B cell (primary cell): Measurements from ENCODE around the gene ATP23. TPM values are rescaled to one million over a fixed set of nuclear protein-coding genes. Genes with fewer than 3 reads are reported as not detected.

Source experiments
- ATAC-seq: fragments of 200-7000 bp; cut with Tn5 transposase; one replicate; pipeline ENCODE4 v1.10.0; 2021; ENCODE audit warnings: low read depth, mild to moderate bottlenecking, moderate number of reproducible peaks, moderate library complexity
- CTCF ChIA-PET: fragments of 350-600 bp; sonication (Branson Sonifier 250); formaldehyde crosslinking; loops from one replicate; lab custom pipeline; 2021; ENCODE audit warnings: antibody characterized with exemption, inconsistent platforms; lab: Charles Lee
- POLR2A ChIA-PET: fragments of 350-600 bp; sonication (Branson Sonifier 250); formaldehyde crosslinking; loops from one replicate; lab custom pipeline; 2021; ENCODE audit warnings: antibody characterized with exemption; lab: Charles Lee
- DNase-seq: peaks from one replicate; pipeline ENCODE4 v3.0.0; 2013
- H2AFZ ChIP-seq: 2 replicates; pipeline ENCODE4 v1.6.1; 2012; ENCODE audit warnings: mild to moderate bottlenecking, low read depth, low read length; ENCODE audit not compliant: insufficient read depth, poor library complexity, severe bottlenecking
- H3K27ac ChIP-seq, 2 donors: 1 replicate in 1 of 2; 2 replicates in 1 of 2; pipeline ENCODE4 v1.5.1; 2012 to 2013; ENCODE audit warnings: low read length in 2 of 2, mild to moderate bottlenecking in 2 of 2, moderate library complexity in 1 of 2
- H3K27me3 ChIP-seq, 4 experiments: fragments of 200-600 bp in 1 of 4; sonication (generic) in 1 of 4; replicated peaks in 1 of 4; 1 replicate in 2 of 4; 2 replicates in 2 of 4; pipeline versions ENCODE4 v1.6.1 to v1.7.0; 2013 to 2016; ENCODE audit warnings: low read length in 3 of 4, mild to moderate bottlenecking in 2 of 4, mixed read lengths in 1 of 4, moderate library complexity in 1 of 4; ENCODE audit not compliant: insufficient read depth in 4 of 4, control insufficient read depth in 3 of 4; ENCODE audit errors: control extremely low read depth in 1 of 4
- H3K36me3 ChIP-seq, 2 experiments: replicated peaks in 1 of 2; 1 replicate in 1 of 2; 2 replicates in 1 of 2; pipeline versions ENCODE4 v1.6.1 to v1.7.1; 2013; ENCODE audit warnings: low read length in 1 of 2; ENCODE audit not compliant: insufficient read depth in 2 of 2, control insufficient read depth in 1 of 2; ENCODE audit errors: control extremely low read depth in 1 of 2, extremely low read depth in 1 of 2
- H3K4me1 ChIP-seq, 2 donors: fragments of 200-600 bp in 1 of 2; sonication (generic) in 1 of 2; 1 replicate in 1 of 2; 2 replicates in 1 of 2; pipeline versions ENCODE4 v1.5.1 to v1.6.1; 2013 to 2017; ENCODE audit warnings: low read length in 2 of 2; ENCODE audit not compliant: control insufficient read depth in 2 of 2, insufficient read depth in 2 of 2
- H3K4me2 ChIP-seq: replicated peaks from 2 replicates; pipeline ENCODE3; 2012; ENCODE audit warnings: mild to moderate bottlenecking, low read depth, low read length; ENCODE audit not compliant: poor library complexity, severe bottlenecking
- H3K4me3 ChIP-seq, 5 experiments: fragments of 200-600 bp in 1 of 5; sonication (generic) in 1 of 5; 1 replicate in 3 of 5; 2 replicates in 2 of 5; pipeline versions ENCODE4 v1.5.1 to v1.7.0; 2011 to 2016; ENCODE audit warnings: low read length in 4 of 5, mild to moderate bottlenecking in 4 of 5, low read depth in 2 of 5, control low read depth in 1 of 5, moderate library complexity in 1 of 5; ENCODE audit not compliant: insufficient read depth in 1 of 5; ENCODE audit errors: control extremely low read depth in 1 of 5, extremely low read depth in 1 of 5
- H3K79me2 ChIP-seq: fragments of 200-600 bp; sonication (generic); one replicate; pipeline ENCODE4 v1.6.0; 2016; ENCODE audit warnings: low read length; ENCODE audit not compliant: control insufficient read depth, insufficient read depth
- H3K9ac ChIP-seq: fragments of 200-600 bp; sonication (generic); 2 replicates; pipeline ENCODE4 v1.6.1; 2017; ENCODE audit warnings: mild to moderate bottlenecking, low read length, moderate library complexity
- H3K9me3 ChIP-seq, 3 donors: one replicate each; pipeline versions ENCODE4 v1.6.1 to v1.7.1; 2013; ENCODE audit warnings: low read length in 2 of 3; ENCODE audit not compliant: control insufficient read depth in 2 of 3, insufficient read depth in 1 of 3; ENCODE audit errors: control extremely low read depth in 1 of 3
- H4K20me1 ChIP-seq: 2 replicates; pipeline ENCODE4 v1.6.0; 2012; ENCODE audit warnings: mild to moderate bottlenecking, low read length; ENCODE audit not compliant: insufficient read depth, control insufficient read depth, poor library complexity, severe bottlenecking
- H3K27ac Mint-ChIP-seq: one replicate; pipeline ENCODE4 v1.8.0; 2021; ENCODE audit warnings: mixed read lengths
- H3K27me3 Mint-ChIP-seq: one replicate; pipeline ENCODE4 v1.8.0; 2021; ENCODE audit warnings: mixed read lengths
- H3K4me1 Mint-ChIP-seq: one replicate; pipeline ENCODE4 v1.8.0; 2021; ENCODE audit warnings: mixed read lengths
- H3K4me3 Mint-ChIP-seq: one replicate; pipeline ENCODE4 v1.8.0; 2021; ENCODE audit warnings: mixed read lengths
- H3K9me3 Mint-ChIP-seq: one replicate; pipeline ENCODE4 v1.8.0; 2022; ENCODE audit warnings: mixed read lengths; ENCODE audit not compliant: insufficient read depth
- EZH2 ChIP-seq: IDR thresholded peaks from 2 replicates; pipeline ENCODE4 v1.6.1; 2012; ENCODE audit warnings: borderline replicate concordance, low read depth, mild to moderate bottlenecking, moderate library complexity, low read length; ENCODE audit not compliant: insufficient read depth, poor library complexity, severe bottlenecking
- WGBS: methylation state at CpG from one replicate; pipeline ENCODE4 v1.1.5; 2013; ENCODE audit warnings: missing lambda C conversion rate; ENCODE audit not compliant: insufficient coverage; 5-methylcytosine and 5-hydroxymethylcytosine counted together
- intact Hi-C: fragments of 100-400 bp; cut with micrococcal nuclease; formaldehyde crosslinking; loops from one replicate; pipeline ENCODE4 v1.10.0; 2022
- polyA plus RNA-seq: library from polyadenylated mRNA; depleted of rRNA; stranded (reverse); fragments of >200 nt; gene quantifications from 2 replicates; pipeline ENCODE4 v1.2.3, GENCODE V29; 2012
- total RNA-seq, 2 donors: library from RNA; stranded (reverse); fragments of 120-200 nt in 1 of 2; gene quantifications; 1 replicate in 1 of 2; 2 replicates in 1 of 2; pipeline versions ENCODE4 v1.2.3 to v1.2.4, GENCODE V29; 2013 to 2022
- TF ChIP-seq, protein P1 (sequence below): fragments of 200-600 bp; IDR thresholded peaks from one replicate; pipeline ENCODE4 v1.8.0; 2022; ENCODE audit warnings: antibody characterized with exemption, mild to moderate bottlenecking

The ATP23 gene
- total and polyA plus RNA-seq, 2 donors (not counting 1 experiment from before 2014, with no cell fraction given) = 6.2 to 16.3 TPM

DNA sequence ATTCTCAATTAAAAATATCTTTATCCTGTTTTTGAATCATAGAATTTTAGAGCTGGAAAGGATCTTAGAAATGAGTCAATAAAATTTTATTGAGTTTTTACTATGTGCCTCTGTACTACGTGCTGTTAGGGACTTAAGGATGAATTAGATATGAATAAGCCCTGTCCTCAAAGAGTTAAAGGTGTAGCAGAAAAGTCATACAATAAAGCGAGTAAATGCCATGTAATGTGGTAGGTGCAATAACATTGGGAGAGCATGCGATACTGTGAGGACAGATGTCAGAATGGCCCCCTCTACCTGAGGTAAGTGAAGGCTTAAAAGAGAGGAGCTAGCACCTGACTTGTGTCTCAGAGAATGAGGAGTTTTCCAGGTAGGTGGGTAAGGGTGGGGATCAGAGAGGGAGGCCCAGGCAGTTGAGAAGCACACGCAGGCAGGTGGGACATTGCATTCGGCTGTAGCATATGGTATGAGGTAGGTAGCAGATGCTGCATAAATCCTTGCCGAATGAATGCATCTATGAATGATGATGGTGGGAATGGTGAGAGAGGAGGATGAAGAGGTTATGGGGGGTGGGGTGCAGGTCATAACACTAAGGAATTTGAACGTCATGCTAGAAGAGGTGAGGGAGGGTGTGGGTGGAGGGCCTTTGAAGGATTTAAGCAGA lies 35.4 kb upstream of the ATP23 start:
- H3K27ac ChIP-seq = no peak overlapping the region
- Mint-ChIP-seq H3K4me3 (no peak overlapping the region), H3K27ac (no peak overlapping the region), H3K27me3 (peaks cover 22% of the 10 kb centered on the region), H3K4me1 (peaks cover 8% of the 10 kb centered on the region), H3K9me3 (no peaks in the 10 kb centered on the region)
- no peaks in the 10 kb centered on the region for H4K20me1 ChIP-seq
- peaks cover 0 to 9% (median 4%) of the 10 kb centered on the region in 4 experiments for H3K27me3 ChIP-seq
- ChIA-PET CTCF (interaction anchor here (0.6 to 8.5 kb wide), 23 partner anchors 11 to 322 kb away, joined by 3 to 182 read pairs (median 10); partner anchors contain the start of genes ATP23, AVIL, CTDSP2 and TSFM), POLR2A (no interaction called here)
- no peak for DNase-seq
- WGBS = 95% methylated on average over 6 of the region's 7 CpGs
- H3K79me2 ChIP-seq = peaks cover 10% of the 10 kb centered on the region
- H3K36me3 ChIP-seq = no peaks in the 10 kb centered on the region
- no peak for ATAC-seq
- H3K9me3 ChIP-seq = no peaks in the 10 kb centered on the region
- H2AFZ ChIP-seq = peak overlapping the region; percentile 73
- peaks cover 3 to 4% of the 10 kb centered on the region in 2 donors for H3K4me1 ChIP-seq
- H3K4me3 ChIP-seq = no peak overlapping the region
- no peak overlapping the region for H3K4me2 ChIP-seq
- intact Hi-C loops = loop anchor here (1.0 to 2.0 kb wide), 5 partner anchors 29 to 150 kb away; partner anchors contain the start of gene TSFM
- H3K9ac ChIP-seq = no peak overlapping the region
- no peak for TF ChIP-seq EZH2
- TF ChIP-seq, protein P1, sequence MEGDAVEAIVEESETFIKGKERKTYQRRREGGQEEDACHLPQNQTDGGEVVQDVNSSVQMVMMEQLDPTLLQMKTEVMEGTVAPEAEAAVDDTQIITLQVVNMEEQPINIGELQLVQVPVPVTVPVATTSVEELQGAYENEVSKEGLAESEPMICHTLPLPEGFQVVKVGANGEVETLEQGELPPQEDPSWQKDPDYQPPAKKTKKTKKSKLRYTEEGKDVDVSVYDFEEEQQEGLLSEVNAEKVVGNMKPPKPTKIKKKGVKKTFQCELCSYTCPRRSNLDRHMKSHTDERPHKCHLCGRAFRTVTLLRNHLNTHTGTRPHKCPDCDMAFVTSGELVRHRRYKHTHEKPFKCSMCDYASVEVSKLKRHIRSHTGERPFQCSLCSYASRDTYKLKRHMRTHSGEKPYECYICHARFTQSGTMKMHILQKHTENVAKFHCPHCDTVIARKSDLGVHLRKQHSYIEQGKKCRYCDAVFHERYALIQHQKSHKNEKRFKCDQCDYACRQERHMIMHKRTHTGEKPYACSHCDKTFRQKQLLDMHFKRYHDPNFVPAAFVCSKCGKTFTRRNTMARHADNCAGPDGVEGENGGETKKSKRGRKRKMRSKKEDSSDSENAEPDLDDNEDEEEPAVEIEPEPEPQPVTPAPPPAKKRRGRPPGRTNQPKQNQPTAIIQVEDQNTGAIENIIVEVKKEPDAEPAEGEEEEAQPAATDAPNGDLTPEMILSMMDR = no peak

DNA sequence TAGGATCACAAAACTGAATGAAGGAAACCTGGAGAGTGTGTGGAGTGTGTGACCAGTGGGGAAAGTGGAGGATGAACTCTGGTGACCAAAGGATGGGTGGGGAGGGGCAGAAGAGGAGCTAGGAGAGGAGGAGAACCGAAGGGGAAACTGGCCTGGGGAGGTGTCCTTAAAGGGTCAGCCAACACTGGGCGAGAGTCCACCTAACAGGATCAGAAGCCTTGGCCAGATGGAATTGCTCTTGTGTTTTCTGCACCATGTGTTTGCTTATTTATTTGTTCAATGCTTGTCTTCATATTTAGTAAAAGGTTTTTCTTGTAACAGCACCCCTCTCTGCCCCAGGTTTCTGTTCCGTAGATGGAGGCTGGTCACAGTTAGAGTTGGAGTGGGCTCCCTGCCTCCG lies 34.5 kb upstream of the ATP23 start:
- peaks cover 0 to 9% (median 4%) of the 10 kb centered on the region in 4 experiments for H3K27me3 ChIP-seq
- Mint-ChIP-seq H3K4me1 (peaks cover 5% of the 10 kb centered on the region), H3K4me3 (no peak overlapping the region), H3K9me3 (no peaks in the 10 kb centered on the region), H3K27me3 (peaks cover 22% of the 10 kb centered on the region), H3K27ac (no peak overlapping the region)
- WGBS = 94% methylated on average over 4 of the region's 4 CpGs
- H3K9me3 ChIP-seq = no peaks in the 10 kb centered on the region
- H3K27ac ChIP-seq = no peak overlapping the region
- POLR2A ChIA-PET = no interaction called here
- H3K79me2 ChIP-seq = peaks cover 10% of the 10 kb centered on the region
- no peak overlapping the region for H3K4me2 ChIP-seq
- TF ChIP-seq EZH2 = no peak
- TF ChIP-seq, protein P1 = no peak
- H3K4me1 ChIP-seq = peaks cover 3 to 4% of the 10 kb centered on the region in 2 donors
- ATAC-seq = no peak
- CTCF ChIA-PET = interaction anchor here (0.6 to 8.5 kb wide), 6 partner anchors 12 to 125 kb away, joined by 3 to 182 read pairs (median 42); partner anchors contain the start of genes ATP23 and TSFM
- no peak overlapping the region for H3K9ac ChIP-seq
- H3K36me3 ChIP-seq = no peaks in the 10 kb centered on the region
- H2AFZ ChIP-seq = no peak overlapping the region
- no peak overlapping the region for H3K4me3 ChIP-seq
- intact Hi-C loops = no loop called here
- DNase-seq = no peak
- no peaks in the 10 kb centered on the region for H4K20me1 ChIP-seq
